Adrenal gland (tissue), 5 donors: Measurements from ENCODE around the gene FRMD8.

Source experiments
- CTCF ChIP-seq, 6 experiments: fragments of 450-650 bp in 4 of 6; fragments of 200-600 bp in 2 of 6; sonication (generic) in 1 of 6; IDR thresholded peaks; 1 replicate in 5 of 6; 2 replicates in 1 of 6; pipeline versions ENCODE4 v1.5.1 to v1.8.0; 2016 to 2021; ENCODE audit warnings: antibody characterized with exemption in 6 of 6, mild to moderate bottlenecking in 2 of 6, moderate library complexity in 1 of 6
- POLR2A ChIP-seq, 2 donors: fragments of 450-650 bp; IDR thresholded peaks; one replicate each; pipeline ENCODE4 v1.6.1; 2017; ENCODE audit warnings: antibody characterized with exemption in 2 of 2, mild to moderate bottlenecking in 2 of 2, moderate library complexity in 1 of 2
- donor health status: DM: no; HTN: no; CAD: no.

- TF ChIP-seq POLR2A (IDR thresholded peaks at IDR 0.05) (no peak), CTCF (IDR thresholded peaks at IDR 0.05) (no peak)
Measured at GRCh38 chr11:65375012-65375411, 11.4 kb upstream of the FRMD8 start.
